ENCODE results near the gene GGA2. TPM values are rescaled to one million over a fixed set of nuclear protein-coding genes. Genes with fewer than 3 reads are reported as not detected.

GGA2 gene
- total RNA-seq, 3 donors from 2014 or later (not counting 1 experiment from before 2014, with no cell fraction given): 129 to 134 (median 131) TPM

DNA sequence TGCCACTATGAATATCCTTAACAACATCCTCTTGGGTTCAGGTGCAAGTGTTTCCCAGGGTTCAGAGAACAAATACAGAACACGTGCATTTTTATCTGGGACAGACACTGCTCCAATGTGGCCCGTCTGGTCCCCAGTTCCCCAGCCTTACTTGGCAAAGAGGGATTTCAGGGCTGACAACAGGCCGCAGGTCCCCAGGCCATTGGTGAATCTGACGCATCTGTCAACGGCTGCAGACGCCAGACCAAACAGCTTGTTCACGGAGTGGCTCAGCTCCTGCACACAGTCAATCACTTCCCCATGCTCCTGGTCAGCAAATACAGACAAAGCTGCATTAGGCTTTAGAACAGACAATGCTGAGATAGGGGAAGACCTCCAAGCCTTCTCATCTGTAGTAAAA, 93.5 kb downstream of the GGA2 start:
- Histone ChIP-seq H3K27ac (ENCODE audit: low read length) (no peak overlapping the region), H3K4me1 (ENCODE audit: control insufficient read depth, insufficient read depth, low read length) (no peaks in the 10 kb centered on the region), H3K9me3 (ENCODE audit: control insufficient read depth, insufficient read depth, low read length) (no peaks in the 10 kb centered on the region), H3K4me3 (ENCODE audit: low read length) (no peak overlapping the region), H3K36me3 (ENCODE audit: control insufficient read depth, insufficient read depth, low read length) (peaks cover 46% of the 10 kb centered on the region), H3K27me3 (ENCODE audit: control insufficient read depth, insufficient read depth, low read length) (no peaks in the 10 kb centered on the region)
- Mint-ChIP-seq H3K36me3 (peaks cover 11% of the 10 kb centered on the region), H3K4me3 (no peak overlapping the region), H3K27me3 (ENCODE audit: low read depth in 2 of 2) (no peaks in the 10 kb centered on the region), H3K27ac (no peak overlapping the region), H3K4me1 (no peaks in the 10 kb centered on the region), H3K9me3 (no peaks in the 10 kb centered on the region)
- intact Hi-C loops (cut with micrococcal nuclease): no loop called here
- no peak for ATAC-seq
- DNase-seq: no peak
- no peak for TF ChIP-seq CTCF (IDR thresholded peaks at IDR 0.05)
- WGBS (ENCODE audit: insufficient coverage): 96% methylated on average over 7 of the region's 7 CpGs

GRCh38 chr16:23414731-23415130, 95.6 kb downstream of the GGA2 start:
- WGBS (ENCODE audit: insufficient coverage): 98% methylated on average over 5 of the region's 6 CpGs
- Histone ChIP-seq H3K9me3 (ENCODE audit: control insufficient read depth, insufficient read depth, low read length) (no peaks in the 10 kb centered on the region), H3K4me3 (ENCODE audit: low read length) (no peak overlapping the region), H3K27ac (ENCODE audit: low read length) (no peak overlapping the region), H3K36me3 (ENCODE audit: control insufficient read depth, insufficient read depth, low read length) (peaks cover 54% of the 10 kb centered on the region), H3K27me3 (ENCODE audit: control insufficient read depth, insufficient read depth, low read length) (no peaks in the 10 kb centered on the region), H3K4me1 (ENCODE audit: control insufficient read depth, insufficient read depth, low read length) (no peaks in the 10 kb centered on the region)
- H3K27ac Mint-ChIP-seq: no peak overlapping the region
- H3K36me3 Mint-ChIP-seq: peaks cover 19% of the 10 kb centered on the region
- no peaks in the 10 kb centered on the region for H3K4me1 Mint-ChIP-seq
- H3K27me3 Mint-ChIP-seq (ENCODE audit: low read depth in 2 of 2): no peaks in the 10 kb centered on the region
- intact Hi-C loops (cut with micrococcal nuclease): no loop called here
- ATAC-seq: no peak
- H3K4me3 Mint-ChIP-seq: no peak overlapping the region
- TF ChIP-seq CTCF (IDR thresholded peaks at IDR 0.05): no peak
- no peak for DNase-seq
- H3K9me3 Mint-ChIP-seq: no peaks in the 10 kb centered on the region

Other genes with a start within 250 kb of the GGA2 start
- gene SCNN1B, start 208.2 kb downstream of the GGA2 start, total RNA-seq: not detected
- gene COG7, start 57.3 kb downstream of the GGA2 start, total RNA-seq: 10 to 100 TPM; 18.4 to 26.6 (median 20.3) TPM
- 10 to 100 TPM; 12.1 to 14.2 (median 12.4) TPM for gene EARS2, start 46.9 kb upstream of the GGA2 start, total RNA-seq
- gene UBFD1, start 47.2 kb upstream of the GGA2 start, total RNA-seq: 10 to 100 TPM; 51.4 to 65.8 (median 63.6) TPM
- gene NDUFAB1, start 85.8 kb upstream of the GGA2 start, total RNA-seq: 10 to 100 TPM; 27.3 to 30.5 (median 28.3) TPM
- gene PALB2, start 130.8 kb upstream of the GGA2 start, total RNA-seq: 10 to 100 TPM; 10.7 to 12.8 (median 10.9) TPM
- 10 to 100 TPM; 60.7 to 72.1 (median 65.8) TPM for gene DCTN5, start 131.0 kb upstream of the GGA2 start, total RNA-seq
- 1 to 10 TPM in 2 of 3 donors, under 1 TPM in 1; 0.66 to 2.9 (median 1.7) TPM for gene PLK1, start 168.4 kb upstream of the GGA2 start, total RNA-seq
- not detected for gene ERN2, start 202.7 kb upstream of the GGA2 start, total RNA-seq
- not detected for gene CHP2, start 244.5 kb upstream of the GGA2 start, total RNA-seq

Measured in natural killer cell (primary cell).